ENCODE results near the gene GRIK4. TPM values are rescaled to one million over a fixed set of nuclear protein-coding genes. Genes with fewer than 3 reads are reported as not detected.

GRIK4 gene
- total and polyA plus RNA-seq, 2 experiments from 2014 or later, result 0.28 to 0.45 TPM

DNA sequence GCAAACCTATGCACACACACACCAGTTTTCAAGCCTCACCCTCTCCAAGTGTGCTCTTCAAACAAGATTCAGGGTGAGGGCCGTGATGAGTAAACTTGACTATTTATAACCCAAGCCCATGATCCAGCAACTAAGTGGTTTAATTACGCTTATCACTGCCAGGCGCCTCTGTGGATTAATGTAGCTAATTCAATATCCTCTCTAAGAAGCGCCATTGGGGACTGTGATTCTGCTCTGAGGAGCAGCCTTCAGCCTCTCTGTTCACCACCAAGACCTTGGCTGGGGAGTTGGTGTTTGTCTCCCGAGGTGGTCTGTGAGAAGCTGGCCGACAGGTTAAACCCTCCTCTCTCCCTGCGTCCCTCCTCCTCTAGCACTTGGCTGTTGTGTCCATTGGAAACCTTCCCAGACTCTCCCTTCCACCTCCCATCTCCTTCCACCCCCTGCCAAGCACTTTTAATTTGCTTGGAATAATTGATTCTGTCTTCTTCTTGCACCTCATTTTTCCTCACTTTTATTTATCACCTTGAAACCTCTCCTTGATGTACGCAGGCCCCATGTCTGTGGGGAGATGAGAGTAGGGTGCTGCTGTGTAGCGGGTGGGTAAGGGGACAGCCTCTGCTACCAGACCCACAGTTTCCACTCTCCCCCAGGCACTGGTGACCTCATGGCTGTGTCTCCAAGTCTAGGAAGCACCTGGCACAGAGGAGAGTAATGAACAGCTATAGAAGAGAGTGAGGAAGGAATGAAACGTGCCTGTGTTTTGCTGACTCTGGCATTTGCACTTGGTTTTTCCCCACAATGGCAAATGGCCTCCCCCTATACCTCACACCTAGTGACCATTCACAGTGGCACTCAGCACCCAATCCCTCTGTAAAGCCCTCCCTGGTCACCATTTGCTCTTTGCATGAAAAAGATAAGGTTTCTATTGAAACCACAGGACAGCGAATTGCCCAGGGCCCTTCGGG is 236.6 kb downstream of the GRIK4 start:
- no peaks in the 10 kb centered on the region for H3K36me3 ChIP-seq
- H3K4me3 ChIP-seq, result no peak overlapping the region
- no peak overlapping the region for H3K27ac ChIP-seq
- TF ChIP-seq, protein P1, sequence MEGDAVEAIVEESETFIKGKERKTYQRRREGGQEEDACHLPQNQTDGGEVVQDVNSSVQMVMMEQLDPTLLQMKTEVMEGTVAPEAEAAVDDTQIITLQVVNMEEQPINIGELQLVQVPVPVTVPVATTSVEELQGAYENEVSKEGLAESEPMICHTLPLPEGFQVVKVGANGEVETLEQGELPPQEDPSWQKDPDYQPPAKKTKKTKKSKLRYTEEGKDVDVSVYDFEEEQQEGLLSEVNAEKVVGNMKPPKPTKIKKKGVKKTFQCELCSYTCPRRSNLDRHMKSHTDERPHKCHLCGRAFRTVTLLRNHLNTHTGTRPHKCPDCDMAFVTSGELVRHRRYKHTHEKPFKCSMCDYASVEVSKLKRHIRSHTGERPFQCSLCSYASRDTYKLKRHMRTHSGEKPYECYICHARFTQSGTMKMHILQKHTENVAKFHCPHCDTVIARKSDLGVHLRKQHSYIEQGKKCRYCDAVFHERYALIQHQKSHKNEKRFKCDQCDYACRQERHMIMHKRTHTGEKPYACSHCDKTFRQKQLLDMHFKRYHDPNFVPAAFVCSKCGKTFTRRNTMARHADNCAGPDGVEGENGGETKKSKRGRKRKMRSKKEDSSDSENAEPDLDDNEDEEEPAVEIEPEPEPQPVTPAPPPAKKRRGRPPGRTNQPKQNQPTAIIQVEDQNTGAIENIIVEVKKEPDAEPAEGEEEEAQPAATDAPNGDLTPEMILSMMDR (IDR thresholded peaks at IDR 0.05; ENCODE audit: low read depth, low read length), result no peak
- no peak for DNase-seq (ENCODE audit: low read depth in 1 of 2, low spot score in 1 of 2)
- no peaks in the 10 kb centered on the region for H3K27me3 ChIP-seq
- H3K4me1 ChIP-seq (ENCODE audit: low read depth), result no peaks in the 10 kb centered on the region
- H3K9me3 ChIP-seq (ENCODE audit: low read depth), result no peaks in the 10 kb centered on the region

DNA sequence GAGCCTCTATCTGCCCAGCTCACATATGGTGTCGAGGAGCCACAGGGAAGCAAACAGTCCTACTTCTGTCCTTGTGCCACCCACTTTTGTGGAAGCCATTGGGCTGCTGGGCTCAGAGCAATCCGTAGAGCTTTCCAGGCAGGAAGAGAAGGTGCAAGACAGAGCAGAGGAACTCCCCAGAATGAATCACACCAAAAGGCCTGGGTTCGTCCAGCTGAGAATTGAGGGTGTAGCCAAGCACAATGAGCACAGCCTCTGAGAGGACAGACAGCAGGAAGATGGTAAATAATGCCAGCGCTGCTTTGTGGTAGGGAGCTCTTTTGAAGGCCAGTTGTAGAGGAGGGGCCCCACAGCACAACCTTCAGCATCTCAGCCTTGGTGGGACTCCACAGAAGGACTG is 237.8 kb downstream of the GRIK4 start:
- TF ChIP-seq, protein P1 (IDR thresholded peaks at IDR 0.05; ENCODE audit: low read depth, low read length), result no peak
- Histone ChIP-seq H3K36me3 (no peaks in the 10 kb centered on the region), H3K27me3 (no peaks in the 10 kb centered on the region), H3K4me3 (no peak overlapping the region), H3K9me3 (ENCODE audit: low read depth) (no peaks in the 10 kb centered on the region), H3K27ac (no peak overlapping the region), H3K4me1 (ENCODE audit: low read depth) (no peaks in the 10 kb centered on the region)
- DNase-seq (ENCODE audit: low read depth in 1 of 2, low spot score in 1 of 2), result no peak

DNA sequence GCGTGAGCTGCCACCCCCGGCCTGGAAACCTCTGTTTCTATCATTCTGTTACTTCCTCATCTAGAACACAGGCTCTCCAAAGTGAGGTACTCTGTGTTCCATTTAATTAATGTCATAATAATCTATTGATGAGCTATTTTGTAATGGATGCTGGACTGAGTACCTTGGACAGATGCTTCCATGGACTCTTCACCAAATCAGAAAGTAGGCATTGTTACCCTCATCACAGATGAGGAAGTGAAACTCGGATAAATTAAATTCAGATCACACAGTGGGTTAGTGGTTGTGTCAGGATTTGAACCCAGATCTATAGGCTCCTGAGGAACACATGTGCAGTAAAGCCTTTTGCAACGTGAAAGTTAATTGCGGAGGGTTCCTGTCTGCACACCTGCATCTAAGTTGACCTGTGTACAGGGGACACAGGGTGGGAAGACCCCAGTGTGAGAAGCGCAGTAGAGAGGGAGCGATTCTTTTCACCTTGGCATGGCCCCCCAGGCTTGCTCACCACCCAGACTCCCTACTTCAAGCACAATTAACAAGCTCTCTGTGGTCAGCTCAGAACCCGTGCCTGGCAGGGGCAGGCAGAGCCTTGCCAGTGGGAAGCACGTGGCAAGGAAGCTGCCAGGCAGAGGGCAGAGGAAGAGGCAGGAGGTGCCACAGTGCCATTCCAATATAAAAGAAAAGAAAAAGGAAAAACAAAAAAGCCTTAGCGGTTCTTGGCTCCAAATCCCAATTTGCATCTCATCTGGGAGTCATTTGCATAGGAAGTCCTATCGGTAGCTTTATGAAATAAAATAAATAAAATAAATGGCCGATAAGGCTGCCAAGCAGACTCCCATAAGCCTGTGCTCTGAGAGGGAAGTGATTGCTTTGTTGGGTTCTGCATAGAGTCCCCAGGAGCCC is 239.3 kb downstream of the GRIK4 start:
- TF ChIP-seq, protein P1 (IDR thresholded peaks at IDR 0.05; ENCODE audit: low read depth, low read length), result no peak
- no peak overlapping the region for H3K4me3 ChIP-seq
- no peak overlapping the region for H3K27ac ChIP-seq
- no peaks in the 10 kb centered on the region for H3K4me1 ChIP-seq (ENCODE audit: low read depth)
- no peaks in the 10 kb centered on the region for H3K36me3 ChIP-seq
- DNase-seq (ENCODE audit: low read depth in 1 of 2, low spot score in 1 of 2), result no peak
- H3K27me3 ChIP-seq, result no peaks in the 10 kb centered on the region
- H3K9me3 ChIP-seq (ENCODE audit: low read depth), result no peaks in the 10 kb centered on the region

DNA sequence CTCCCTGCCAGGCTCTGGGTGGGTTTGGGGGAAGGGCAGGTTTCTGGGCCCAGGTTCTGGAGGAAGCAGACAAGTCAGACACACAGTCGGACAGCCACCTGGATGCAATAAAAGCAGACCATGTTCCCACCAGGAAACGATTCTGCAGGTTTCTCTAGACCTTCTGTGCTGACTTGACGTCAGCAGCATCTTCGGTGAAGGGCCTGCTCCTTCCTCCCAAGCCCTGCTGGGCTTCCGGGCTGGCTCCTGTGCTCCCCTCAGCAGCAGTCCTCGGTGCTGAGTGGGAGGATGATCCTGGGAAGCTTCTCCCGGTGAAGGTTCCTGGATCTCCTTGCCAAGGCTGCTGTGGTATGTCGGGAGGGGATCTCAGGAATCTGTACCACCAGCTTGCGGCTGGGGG is 240.0 kb downstream of the GRIK4 start:
- Histone ChIP-seq H3K27ac (no peak overlapping the region), H3K9me3 (ENCODE audit: low read depth) (no peaks in the 10 kb centered on the region), H3K4me1 (ENCODE audit: low read depth) (no peaks in the 10 kb centered on the region), H3K4me3 (no peak overlapping the region), H3K36me3 (no peaks in the 10 kb centered on the region), H3K27me3 (no peaks in the 10 kb centered on the region)
- TF ChIP-seq, protein P1 (IDR thresholded peaks at IDR 0.05; ENCODE audit: low read depth, low read length), result no peak
- no peak for DNase-seq (ENCODE audit: low read depth in 1 of 2, low spot score in 1 of 2)

DNA sequence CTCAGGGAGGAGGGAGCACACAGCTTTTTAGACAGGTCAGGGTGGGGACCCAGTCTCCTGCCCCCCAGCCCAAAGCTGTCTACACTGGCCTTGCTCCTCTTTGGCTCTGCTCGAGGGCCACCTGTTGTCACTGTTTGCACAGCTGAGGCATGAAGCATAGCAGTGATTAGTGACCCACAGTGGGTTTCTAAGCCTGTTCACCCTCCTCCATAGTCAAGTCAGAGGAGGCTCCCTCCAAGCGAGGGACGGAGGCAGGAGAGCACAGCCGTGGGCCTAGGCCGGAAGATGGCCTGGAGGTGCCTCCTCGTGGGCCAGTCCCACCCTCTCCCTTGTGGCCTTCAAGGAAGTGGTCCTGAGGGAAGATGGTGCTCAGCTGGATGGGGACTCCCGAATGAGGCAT is 241.1 kb downstream of the GRIK4 start:
- no peak for DNase-seq (ENCODE audit: low read depth in 1 of 2, low spot score in 1 of 2)
- Histone ChIP-seq H3K36me3 (no peaks in the 10 kb centered on the region), H3K27ac (no peak overlapping the region), H3K4me1 (ENCODE audit: low read depth) (no peaks in the 10 kb centered on the region), H3K9me3 (ENCODE audit: low read depth) (no peaks in the 10 kb centered on the region), H3K27me3 (no peaks in the 10 kb centered on the region), H3K4me3 (no peak overlapping the region)
- TF ChIP-seq, protein P1 (IDR thresholded peaks at IDR 0.05; ENCODE audit: low read depth, low read length), result no peak
